HG03342 (cell line): Measurements from ENCODE around the gene SLC38A10.

Experiments
- ATAC-seq: cut with Tn5 transposase; IDR thresholded peaks from one replicate; pipeline ENCODE4 v1.9.1; 2021; ENCODE audit warnings: mild to moderate bottlenecking, moderate library complexity; ENCODE audit not compliant: unreplicated experiment

SLC38A10 gene

GRCh38 chr17:81210868-81211267 is 84.2 kb downstream of the SLC38A10 start:
- no peak for ATAC-seq

GRCh38 chr17:81210466-81210865 is 84.6 kb downstream of the SLC38A10 start:
- ATAC-seq = no peak

GRCh38 chr17:81209141-81209540 is 86.0 kb downstream of the SLC38A10 start:
- no peak for ATAC-seq

GRCh38 chr17:81208651-81209050 is 86.5 kb downstream of the SLC38A10 start:
- no peak for ATAC-seq

- ATAC-seq = no peak
Measured at GRCh38 chr17:81207610-81208581, 87.2 kb downstream of the SLC38A10 start.

- ATAC-seq = no peak
Measured at GRCh38 chr17:81206657-81207056, 88.5 kb downstream of the SLC38A10 start.

GRCh38 chr17:81206166-81206565 is 88.9 kb downstream of the SLC38A10 start:
- ATAC-seq = no peak

- ATAC-seq = no peak
Measured at GRCh38 chr17:81204578-81204977, 90.5 kb downstream of the SLC38A10 start.

GRCh38 chr17:81203136-81203535 is 92.0 kb downstream of the SLC38A10 start:
- no peak for ATAC-seq

GRCh38 chr17:81202318-81202717 is 92.8 kb downstream of the SLC38A10 start:
- no peak for ATAC-seq

- ATAC-seq = no peak
Measured at GRCh38 chr17:81200695-81201580, 94.2 kb downstream of the SLC38A10 start.

- ATAC-seq = no peak
Measured at GRCh38 chr17:81200201-81200600, 94.9 kb downstream of the SLC38A10 start.

- ATAC-seq = no peak
Measured at GRCh38 chr17:81199482-81199830, 95.7 kb downstream of the SLC38A10 start.

GRCh38 chr17:81198826-81199481 is 96.2 kb downstream of the SLC38A10 start:
- ATAC-seq = no peak

- ATAC-seq = no peak
Measured at GRCh38 chr17:81197831-81198490, 97.1 kb downstream of the SLC38A10 start.

GRCh38 chr17:81197409-81197795 is 97.7 kb downstream of the SLC38A10 start:
- no peak for ATAC-seq

- no peak for ATAC-seq
Measured at GRCh38 chr17:81196505-81197408, 98.3 kb downstream of the SLC38A10 start.

- no peak for ATAC-seq
Measured at GRCh38 chr17:81195941-81196495, 99.1 kb downstream of the SLC38A10 start.
